Esophagus muscularis mucosa (tissue), 4 donors: ENCODE measurements around the gene HAPLN3. TPM values are rescaled to one million over a fixed set of nuclear protein-coding genes. Genes with fewer than 3 reads are reported as not detected.
"Not testable (repeated sequence)": the region's sequence is repeated elsewhere in the genome, so short reads cannot be mapped to it uniquely, and the experiment has no call there.

ENCODE experiments used
- DNase-seq: peaks from one replicate; pipeline ENCODE4 v3.0.0-alpha.2; 2017; ENCODE audit errors: extremely low spot score
- H3K27ac ChIP-seq, 4 donors: fragments of 200-600 bp; sonication (generic); replicated peaks in 1 of 4; 1 replicate in 3 of 4; 2 replicates in 1 of 4; pipeline ENCODE4 v1.5.1; 2016 to 2019; ENCODE audit warnings: mild to moderate bottlenecking in 1 of 4
- H3K27me3 ChIP-seq, 4 donors: fragments of 200-600 bp; sonication (generic); one replicate each; pipeline versions ENCODE4 v1.5.1 to v1.6.0; 2016 to 2019
- H3K36me3 ChIP-seq, 4 donors: fragments of 200-600 bp; sonication (generic); one replicate each; pipeline ENCODE4 v1.5.1; 2016 to 2019
- H3K4me1 ChIP-seq, 4 donors: fragments of 200-600 bp; sonication (generic); one replicate each; pipeline ENCODE4 v1.5.1; 2016 to 2019
- H3K4me3 ChIP-seq, 4 donors: fragments of 200-600 bp; sonication (generic); 1 replicate in 2 of 4; 2 replicates in 2 of 4; pipeline ENCODE4 v1.5.1; 2016 to 2019; ENCODE audit warnings: mild to moderate bottlenecking in 4 of 4, moderate library complexity in 1 of 4
- H3K9me3 ChIP-seq, 4 donors: fragments of 200-600 bp; sonication (generic); 1 replicate in 3 of 4; 2 replicates in 1 of 4; pipeline ENCODE4 v1.5.1; 2016 to 2019
- CTCF ChIP-seq, 3 experiments: fragments of 200-600 bp in 2 of 3; fragments of 450-650 bp in 1 of 3; sonication (generic) in 2 of 3; IDR thresholded peaks; one replicate each; pipeline ENCODE4 v1.5.1; 2017 to 2019; ENCODE audit warnings: antibody characterized with exemption in 3 of 3, mild to moderate bottlenecking in 2 of 3, moderate library complexity in 1 of 3
- EP300 ChIP-seq: sonication (generic); formaldehyde crosslinking; IDR thresholded peaks from one replicate; pipeline ENCODE4 v1.6.1; 2017; ENCODE audit warnings: antibody characterized with exemption
- POLR2A ChIP-seq: fragments of 450-650 bp; IDR thresholded peaks from one replicate; pipeline ENCODE4 v1.6.1; 2017; ENCODE audit warnings: antibody characterized with exemption, moderate library complexity, mild to moderate bottlenecking, low read depth
- POLR2AphosphoS5 ChIP-seq, 2 donors: sonication (generic); formaldehyde crosslinking; IDR thresholded peaks; one replicate each; pipeline ENCODE4 v1.6.1; 2017; ENCODE audit warnings: antibody characterized with exemption in 2 of 2
- WGBS: methylation state at CpG from one replicate; pipeline ENCODE4 v1.1.5; 2018; 5-methylcytosine and 5-hydroxymethylcytosine counted together
- intact Hi-C: fragments of 100-400 bp; cut with DNase I; formaldehyde crosslinking; loops from one replicate; pipeline ENCODE4 v1.15.1; 2023
- total RNA-seq, 4 donors: library from RNA; depleted of rRNA; stranded (reverse); fragments of >200 nt; gene quantifications; one replicate each; pipeline versions ENCODE4 v1.1.0 to v1.2.1, GENCODE V29; 2016

HAPLN3 gene
- total RNA-seq, 4 donors from 2014 or later = 5.0 to 13.4 (median 9.9) TPM

GRCh38 chr15:88932875-88933330, 37.6 kb upstream of the HAPLN3 start:
- peak overlapping the region; percentile 19 to 65 (median 51) for H3K27ac ChIP-seq
- H3K4me1 ChIP-seq = peaks cover 0 to 23% (median 14%) of the 10 kb centered on the region in 4 donors
- no peak for TF ChIP-seq POLR2AphosphoS5 (IDR thresholded peaks at IDR 0.05)
- no peak for TF ChIP-seq EP300
- no peak for TF ChIP-seq CTCF (IDR thresholded peaks at IDR 0.05)
- TF ChIP-seq POLR2A = no peak
- H3K4me3 ChIP-seq = no peak overlapping the region
- intact Hi-C loops = no loop called here
- WGBS = 70% methylated on average over 1 of the region's 1 CpG
- H3K36me3 ChIP-seq = no peaks in the 10 kb centered on the region
- DNase-seq = no peak
- no peaks in the 10 kb centered on the region for H3K27me3 ChIP-seq
- peaks cover 0 to 3% (median 0%) of the 10 kb centered on the region in 4 donors for H3K9me3 ChIP-seq

- Histone ChIP-seq H3K27ac (peak overlapping the region; percentile 28 to 65 (median 51)), H3K36me3 (no peaks in the 10 kb centered on the region), H3K9me3 (peaks cover 0 to 4% (median 0%) of the 10 kb centered on the region in 4 donors), H3K4me1 (peaks cover 0 to 23% (median 14%) of the 10 kb centered on the region in 4 donors), H3K27me3 (no peaks in the 10 kb centered on the region), H3K4me3 (no peak overlapping the region)
- no peak for DNase-seq
- intact Hi-C loops = no loop called here
- TF ChIP-seq POLR2AphosphoS5 (IDR thresholded peaks at IDR 0.05) = peak in 1 of 2 donors; percentile 7
- TF ChIP-seq EP300 = no peak
- TF ChIP-seq CTCF (IDR thresholded peaks at IDR 0.05) = no peak
- TF ChIP-seq POLR2A = no peak
- 65% methylated on average over 4 of the region's 4 CpGs for WGBS
Measured at GRCh38 chr15:88932271-88932874, 37.0 kb upstream of the HAPLN3 start.

- no peak for TF ChIP-seq POLR2AphosphoS5 (IDR thresholded peaks at IDR 0.05)
- TF ChIP-seq POLR2A = no peak
- no peak for TF ChIP-seq EP300
- TF ChIP-seq CTCF (IDR thresholded peaks at IDR 0.05) = no peak
- no peak for DNase-seq
- no peak overlapping the region for H3K4me3 ChIP-seq
- no peak overlapping the region for H3K27ac ChIP-seq
- no peaks in the 10 kb centered on the region for H3K27me3 ChIP-seq
- peaks cover 0 to 23% (median 15%) of the 10 kb centered on the region in 4 donors for H3K4me1 ChIP-seq
- intact Hi-C loops = no loop called here
- H3K36me3 ChIP-seq = no peaks in the 10 kb centered on the region
- peaks cover 0 to 4% (median 0%) of the 10 kb centered on the region in 4 donors for H3K9me3 ChIP-seq
- 87% methylated on average over 2 of the region's 2 CpGs for WGBS
Measured at GRCh38 chr15:88930579-88930978, 35.2 kb upstream of the HAPLN3 start.

- H3K36me3 ChIP-seq, H3K9me3 ChIP-seq, DNase-seq, H3K27ac ChIP-seq, H3K4me3 ChIP-seq, intact Hi-C loops, H3K27me3 ChIP-seq: not testable (repeated sequence)
- peaks cover 0 to 24% (median 15%) of the 10 kb centered on the region in 4 donors for H3K4me1 ChIP-seq
- WGBS = 76% methylated on average over 3 of the region's 3 CpGs
Measured at GRCh38 chr15:88929358-88930098, 34.2 kb upstream of the HAPLN3 start.

GRCh38 chr15:88928192-88928591, 32.8 kb upstream of the HAPLN3 start:
- DNase-seq, H3K4me3 ChIP-seq, H3K36me3 ChIP-seq, H3K9me3 ChIP-seq, H3K27me3 ChIP-seq, H3K27ac ChIP-seq, intact Hi-C loops: not testable (repeated sequence)
- H3K4me1 ChIP-seq = peaks cover 0 to 17% (median 10%) of the 10 kb centered on the region in 4 donors

GRCh38 chr15:88925648-88926047, 30.3 kb upstream of the HAPLN3 start:
- H3K27ac ChIP-seq, H3K9me3 ChIP-seq, DNase-seq, H3K4me1 ChIP-seq, H3K4me3 ChIP-seq, H3K36me3 ChIP-seq, H3K27me3 ChIP-seq, intact Hi-C loops: not testable (repeated sequence)
- WGBS = 81% methylated on average over 2 of the region's 2 CpGs

GRCh38 chr15:88920892-88921435, 25.6 kb upstream of the HAPLN3 start:
- peaks cover 9 to 23% (median 12%) of the 10 kb centered on the region in 4 donors for H3K4me1 ChIP-seq
- WGBS = 90% methylated on average over 12 of the region's 12 CpGs
- H3K36me3 ChIP-seq, DNase-seq, H3K4me3 ChIP-seq, H3K27me3 ChIP-seq, intact Hi-C loops, H3K27ac ChIP-seq, H3K9me3 ChIP-seq: not testable (repeated sequence)
